Central memory CD8-positive, alpha-beta T cell (primary cell): ENCODE measurements around the gene SNTG2.

ENCODE experiments used
- ATAC-seq: fragments of 150-1000 bp; cut with Tn5 transposase; replicated peaks from 2 replicates; pipeline ENCODE4 v1.10.0; 2022; ENCODE audit warnings: mild to moderate bottlenecking, moderate FRiP score, moderate number of reproducible peaks; ENCODE audit not compliant: poor library complexity, severe bottlenecking; ENCODE audit errors: extremely low read depth
- DNase-seq, 2 donors: peaks; one replicate each; pipeline ENCODE4 v3.0.0; 2021; ENCODE audit warnings: low spot score in 2 of 2
- H3K27ac Mint-ChIP-seq: one replicate; pipeline ENCODE4 v1.8.0; 2022; ENCODE audit warnings: low read depth, mild to moderate bottlenecking, moderate library complexity, mixed read lengths
- H3K27me3 Mint-ChIP-seq: one replicate; pipeline ENCODE4 v1.8.0; 2022; ENCODE audit warnings: mixed read lengths
- H3K36me3 Mint-ChIP-seq: one replicate; pipeline ENCODE4 v1.8.0; 2022; ENCODE audit warnings: mild to moderate bottlenecking, moderate library complexity, mixed read lengths; ENCODE audit not compliant: insufficient read depth
- H3K4me1 Mint-ChIP-seq: one replicate; pipeline ENCODE4 v1.8.0; 2022; ENCODE audit warnings: mixed read lengths
- H3K4me3 Mint-ChIP-seq: one replicate; pipeline ENCODE4 v1.8.0; 2022; ENCODE audit warnings: mild to moderate bottlenecking, moderate library complexity, mixed read lengths
- H3K9me3 Mint-ChIP-seq: one replicate; pipeline ENCODE4 v1.8.0; 2022; ENCODE audit warnings: mixed read lengths

The SNTG2 gene

DNA sequence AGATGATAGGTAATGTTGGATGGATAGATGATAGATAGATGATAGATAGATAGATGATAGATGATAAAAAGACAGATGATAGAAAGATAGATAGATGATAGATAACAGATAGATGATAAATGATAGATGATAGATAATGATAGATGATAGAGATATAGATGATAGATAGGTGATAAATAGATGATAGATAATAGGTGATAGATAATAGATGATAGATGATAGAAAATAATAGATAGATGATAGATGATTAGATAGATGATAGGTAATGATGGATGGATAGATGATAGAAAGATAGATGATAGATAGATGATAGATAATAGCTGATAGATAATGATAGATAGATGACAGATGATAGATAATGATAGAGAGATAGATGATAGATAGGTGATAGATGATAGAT, 31.0 kb upstream of the SNTG2 start:
- H3K27me3 Mint-ChIP-seq, result peaks cover 8% of the 10 kb centered on the region
- H3K4me1 Mint-ChIP-seq, result no peaks in the 10 kb centered on the region
- no peak for ATAC-seq
- DNase-seq, result no peak
- H3K36me3 Mint-ChIP-seq, result no peaks in the 10 kb centered on the region
- H3K9me3 Mint-ChIP-seq, result no peaks in the 10 kb centered on the region
- no peak overlapping the region for H3K4me3 Mint-ChIP-seq
- H3K27ac Mint-ChIP-seq, result no peak overlapping the region

DNA sequence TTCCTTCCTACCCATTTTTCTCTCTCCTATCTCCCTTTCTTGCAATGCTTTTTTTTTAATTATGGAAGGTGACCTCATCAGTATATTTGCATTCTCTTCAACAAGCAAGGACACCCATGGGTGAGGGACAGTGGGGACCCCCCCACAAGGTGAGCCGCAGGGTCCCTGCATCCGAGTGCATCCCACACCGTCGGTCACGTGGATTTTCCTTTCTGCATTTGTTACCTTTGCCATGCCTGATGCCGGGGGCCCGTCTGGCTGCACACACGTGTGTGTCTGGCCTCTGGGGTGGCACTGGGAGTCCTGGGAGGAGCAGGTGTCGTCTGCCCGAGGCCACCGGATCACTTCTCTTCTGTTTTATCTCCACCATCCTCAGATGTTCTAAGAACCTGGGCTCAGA, 30.1 kb upstream of the SNTG2 start:
- H3K27ac Mint-ChIP-seq, result no peak overlapping the region
- no peak overlapping the region for H3K4me3 Mint-ChIP-seq
- no peaks in the 10 kb centered on the region for H3K4me1 Mint-ChIP-seq
- DNase-seq (no peak), ATAC-seq (no peak)
- H3K9me3 Mint-ChIP-seq, result no peaks in the 10 kb centered on the region
- H3K27me3 Mint-ChIP-seq, result peaks cover 17% of the 10 kb centered on the region
- no peaks in the 10 kb centered on the region for H3K36me3 Mint-ChIP-seq

DNA sequence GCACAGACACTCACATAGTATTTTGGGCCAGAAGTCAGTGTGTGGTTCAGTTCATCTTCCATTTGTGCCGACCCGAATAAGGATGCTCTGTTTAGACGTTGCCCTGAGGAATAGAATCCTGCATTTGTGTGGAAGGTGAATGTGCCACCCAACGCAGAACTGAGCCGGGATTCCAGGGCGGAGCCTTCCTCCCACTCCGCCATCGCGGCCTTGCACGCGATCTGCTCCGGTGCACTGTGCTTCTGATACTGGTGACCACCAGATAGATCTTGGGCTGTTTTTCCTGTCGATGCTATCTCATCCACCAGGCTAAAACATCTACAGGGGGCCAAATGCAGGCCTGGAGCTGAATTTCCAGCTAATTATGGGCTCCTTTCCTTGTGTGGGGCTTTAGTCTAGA, 29.6 kb upstream of the SNTG2 start:
- peaks cover 21% of the 10 kb centered on the region for H3K27me3 Mint-ChIP-seq
- DNase-seq (no peak), ATAC-seq (no peak)
- no peaks in the 10 kb centered on the region for H3K4me1 Mint-ChIP-seq
- no peaks in the 10 kb centered on the region for H3K36me3 Mint-ChIP-seq
- H3K27ac Mint-ChIP-seq, result no peak overlapping the region
- no peaks in the 10 kb centered on the region for H3K9me3 Mint-ChIP-seq
- H3K4me3 Mint-ChIP-seq, result no peak overlapping the region

DNA sequence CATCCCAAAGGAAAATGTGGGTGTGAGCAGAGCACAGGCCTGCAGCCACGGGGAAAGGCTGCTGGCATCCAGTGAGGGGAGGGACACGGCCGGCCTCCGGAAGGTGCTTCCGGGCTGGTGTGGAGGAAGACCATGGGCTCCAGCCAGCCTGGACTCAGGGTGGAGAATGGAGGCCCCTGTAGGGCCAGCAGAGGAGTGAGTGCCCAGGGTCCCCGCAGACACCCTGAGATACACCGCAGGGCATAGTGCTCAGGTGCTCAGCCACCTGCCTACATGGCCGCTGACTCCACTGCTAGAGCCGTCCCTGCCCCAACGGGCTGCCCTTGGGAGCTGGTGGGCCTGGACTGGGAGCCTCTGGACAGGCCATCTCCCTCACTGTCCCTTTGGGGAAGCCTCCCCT, 28.5 kb upstream of the SNTG2 start:
- H3K27ac Mint-ChIP-seq, result no peak overlapping the region
- no peaks in the 10 kb centered on the region for H3K36me3 Mint-ChIP-seq
- H3K4me1 Mint-ChIP-seq, result no peaks in the 10 kb centered on the region
- H3K9me3 Mint-ChIP-seq, result no peaks in the 10 kb centered on the region
- ATAC-seq (no peak), DNase-seq (no peak)
- H3K4me3 Mint-ChIP-seq, result no peak overlapping the region
- peaks cover 29% of the 10 kb centered on the region for H3K27me3 Mint-ChIP-seq

DNA sequence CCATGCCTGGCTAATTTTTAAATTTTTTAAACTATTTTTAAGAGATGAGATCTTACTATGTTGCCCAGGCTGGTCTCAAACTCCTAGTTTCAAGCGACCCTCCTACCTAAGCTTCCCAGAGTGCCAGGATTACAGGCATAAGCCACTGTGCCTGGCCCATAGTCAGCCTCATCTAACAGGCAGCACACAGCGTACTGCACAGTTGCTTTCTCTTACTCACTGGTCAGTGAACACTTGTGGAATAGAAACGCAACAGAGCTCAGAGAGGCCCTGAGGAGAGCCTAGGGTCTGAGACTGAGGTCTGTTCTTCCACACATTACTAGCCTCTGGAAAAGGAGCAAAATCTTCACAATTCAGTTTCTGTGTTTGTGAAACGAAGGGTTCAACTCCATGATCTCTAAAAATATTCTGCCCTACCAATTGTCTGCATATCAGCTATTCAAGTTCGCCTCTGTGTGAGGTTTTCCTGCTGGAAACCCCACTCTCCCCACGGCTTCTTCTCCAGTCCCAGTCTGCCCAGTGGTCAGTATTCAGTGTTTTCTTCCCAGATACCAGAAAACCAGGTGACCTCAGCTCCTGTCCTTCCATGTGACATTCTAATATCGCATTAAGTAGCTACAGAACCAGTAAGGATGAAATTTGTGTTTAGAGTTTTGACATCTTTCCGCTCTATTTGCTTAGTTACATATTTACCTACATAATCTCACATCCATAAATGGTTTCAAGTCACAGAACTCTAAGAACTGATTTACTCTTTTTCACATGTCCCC, 26.6 kb upstream of the SNTG2 start:
- Mint-ChIP-seq H3K27ac (no peak overlapping the region), H3K27me3 (peaks cover 29% of the 10 kb centered on the region), H3K9me3 (no peaks in the 10 kb centered on the region)

DNA sequence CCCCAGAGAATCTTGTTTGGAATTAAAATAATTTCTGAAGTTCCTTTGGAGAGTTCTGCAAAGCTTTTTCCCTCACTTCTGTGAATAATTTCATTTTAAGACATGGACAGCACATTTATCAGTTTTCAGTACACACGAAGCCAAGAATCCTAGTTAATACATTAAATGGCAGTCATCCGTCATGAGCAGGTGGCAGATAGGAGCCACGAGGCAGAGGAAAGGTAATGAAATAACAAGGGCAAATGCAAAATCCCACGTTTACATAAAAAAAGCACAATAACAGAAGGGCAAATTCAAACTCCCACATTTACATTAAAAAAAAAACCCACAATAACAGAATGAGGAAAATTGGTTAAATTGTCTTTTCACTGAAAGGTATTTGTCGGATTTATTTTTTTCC, 25.9 kb upstream of the SNTG2 start:
- H3K27me3 Mint-ChIP-seq, result peaks cover 29% of the 10 kb centered on the region
- H3K27ac Mint-ChIP-seq, result no peak overlapping the region
- no peak for DNase-seq
- no peaks in the 10 kb centered on the region for H3K36me3 Mint-ChIP-seq
- H3K4me1 Mint-ChIP-seq, result no peaks in the 10 kb centered on the region
- no peak overlapping the region for H3K4me3 Mint-ChIP-seq
- H3K9me3 Mint-ChIP-seq, result no peaks in the 10 kb centered on the region
- ATAC-seq, result no peak

More for the DNA sequence above, 26.6 kb upstream of the SNTG2 start:
- H3K4me1 Mint-ChIP-seq, result no peaks in the 10 kb centered on the region
- H3K36me3 Mint-ChIP-seq, result no peaks in the 10 kb centered on the region
- DNase-seq (no peak), ATAC-seq (no peak)
- no peak overlapping the region for H3K4me3 Mint-ChIP-seq

DNA sequence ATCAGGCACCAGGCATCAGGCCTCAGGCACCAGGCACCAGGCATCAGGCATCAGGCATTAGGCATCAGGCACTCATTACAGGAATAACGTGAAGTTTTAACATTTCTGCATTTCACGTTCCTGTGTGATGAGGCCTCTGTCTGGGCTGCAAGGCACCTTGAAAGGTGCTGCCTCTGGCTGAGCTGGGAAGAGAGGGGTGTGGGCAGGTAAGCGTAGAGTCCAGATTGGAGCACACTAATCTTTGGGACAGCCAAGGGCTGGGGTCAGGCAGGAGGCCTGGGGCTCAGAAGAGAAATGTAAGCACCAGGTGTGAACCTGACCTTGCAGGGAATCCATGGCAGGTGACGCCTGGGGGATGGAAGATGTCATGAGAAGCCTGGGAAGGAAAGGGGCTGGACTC, 25.3 kb upstream of the SNTG2 start:
- Mint-ChIP-seq H3K9me3 (no peaks in the 10 kb centered on the region), H3K4me1 (no peaks in the 10 kb centered on the region), H3K27ac (no peak overlapping the region), H3K36me3 (no peaks in the 10 kb centered on the region), H3K4me3 (no peak overlapping the region), H3K27me3 (peaks cover 29% of the 10 kb centered on the region)
- ATAC-seq (no peak), DNase-seq (no peak)

DNA sequence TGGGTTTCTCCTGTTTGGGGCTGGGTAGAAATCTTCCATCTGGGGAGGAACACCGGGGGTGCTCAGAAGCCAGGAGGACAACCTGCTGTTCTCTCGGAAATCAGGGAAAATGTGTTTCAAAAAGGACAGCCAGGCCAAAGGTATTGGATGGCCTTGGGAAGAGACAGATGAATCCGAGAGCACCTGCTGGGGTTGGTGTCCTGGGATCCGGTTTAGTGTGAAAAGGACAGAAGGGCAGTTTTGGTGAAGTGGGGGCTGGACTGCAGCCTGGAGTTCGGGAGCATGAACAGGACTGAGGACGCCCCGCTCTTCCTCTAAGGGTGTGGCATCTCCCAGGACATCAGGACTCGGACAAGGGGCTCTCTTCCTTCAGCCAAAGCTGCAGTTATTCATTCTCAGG, 24.9 kb upstream of the SNTG2 start:
- Mint-ChIP-seq H3K27me3 (peaks cover 29% of the 10 kb centered on the region), H3K9me3 (no peaks in the 10 kb centered on the region), H3K27ac (no peak overlapping the region), H3K36me3 (no peaks in the 10 kb centered on the region), H3K4me3 (no peak overlapping the region), H3K4me1 (no peaks in the 10 kb centered on the region)
- no peak for DNase-seq
- no peak for ATAC-seq

DNA sequence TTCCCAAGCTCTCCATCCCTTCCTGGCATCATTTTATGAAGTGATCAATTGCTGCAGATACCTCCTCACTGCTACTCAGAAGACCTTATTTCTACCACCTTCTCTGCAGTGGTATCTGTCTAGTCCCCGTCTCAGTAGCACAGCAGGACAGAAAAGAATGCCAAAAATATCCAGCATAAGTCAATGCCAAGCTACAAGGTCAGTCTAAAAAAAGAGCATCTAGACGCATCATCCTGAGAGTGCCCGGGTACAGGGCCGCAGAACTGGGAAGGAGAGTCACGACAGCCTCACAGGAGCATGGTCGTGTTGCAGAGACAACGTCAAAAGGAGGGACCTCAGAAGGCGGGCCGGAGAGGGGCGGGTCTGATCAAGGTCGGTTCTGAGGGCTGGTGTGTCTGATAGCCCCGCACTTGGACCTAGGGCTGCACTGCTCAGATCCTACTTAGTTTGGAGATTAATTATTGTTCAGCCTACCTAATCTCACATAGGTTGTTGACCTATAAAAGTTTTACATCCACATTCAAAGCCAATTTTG, 24.3 kb upstream of the SNTG2 start:
- no peak for DNase-seq
- H3K27ac Mint-ChIP-seq, result no peak overlapping the region
- H3K9me3 Mint-ChIP-seq, result no peaks in the 10 kb centered on the region
- no peak overlapping the region for H3K4me3 Mint-ChIP-seq
- ATAC-seq, result no peak
- H3K4me1 Mint-ChIP-seq, result no peaks in the 10 kb centered on the region
- no peaks in the 10 kb centered on the region for H3K36me3 Mint-ChIP-seq
- H3K27me3 Mint-ChIP-seq, result peaks cover 29% of the 10 kb centered on the region

DNA sequence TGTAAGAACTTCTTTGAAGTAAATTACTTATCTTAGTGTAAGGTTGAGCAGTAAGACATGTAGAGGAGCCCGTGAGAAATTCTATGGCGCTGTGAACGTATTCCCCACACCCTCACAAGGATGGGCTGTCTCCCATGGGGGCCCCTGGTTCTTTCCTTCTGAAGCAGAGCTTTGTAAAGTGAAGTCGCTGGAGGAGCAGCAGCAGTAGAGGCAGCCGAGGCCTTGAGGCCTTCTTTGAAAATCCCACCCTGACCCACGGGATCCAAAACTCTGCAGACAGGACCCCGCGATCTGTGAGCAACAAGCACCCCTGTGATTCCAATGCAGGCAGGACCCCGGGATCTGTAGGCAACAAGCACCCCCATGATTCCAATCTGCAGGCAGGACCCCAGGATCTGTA, 23.8 kb upstream of the SNTG2 start:
- ATAC-seq, result no peak
- Mint-ChIP-seq H3K9me3 (no peaks in the 10 kb centered on the region), H3K4me3 (no peak overlapping the region), H3K27ac (no peak overlapping the region), H3K4me1 (no peaks in the 10 kb centered on the region), H3K27me3 (peaks cover 29% of the 10 kb centered on the region), H3K36me3 (no peaks in the 10 kb centered on the region)
- no peak for DNase-seq

DNA sequence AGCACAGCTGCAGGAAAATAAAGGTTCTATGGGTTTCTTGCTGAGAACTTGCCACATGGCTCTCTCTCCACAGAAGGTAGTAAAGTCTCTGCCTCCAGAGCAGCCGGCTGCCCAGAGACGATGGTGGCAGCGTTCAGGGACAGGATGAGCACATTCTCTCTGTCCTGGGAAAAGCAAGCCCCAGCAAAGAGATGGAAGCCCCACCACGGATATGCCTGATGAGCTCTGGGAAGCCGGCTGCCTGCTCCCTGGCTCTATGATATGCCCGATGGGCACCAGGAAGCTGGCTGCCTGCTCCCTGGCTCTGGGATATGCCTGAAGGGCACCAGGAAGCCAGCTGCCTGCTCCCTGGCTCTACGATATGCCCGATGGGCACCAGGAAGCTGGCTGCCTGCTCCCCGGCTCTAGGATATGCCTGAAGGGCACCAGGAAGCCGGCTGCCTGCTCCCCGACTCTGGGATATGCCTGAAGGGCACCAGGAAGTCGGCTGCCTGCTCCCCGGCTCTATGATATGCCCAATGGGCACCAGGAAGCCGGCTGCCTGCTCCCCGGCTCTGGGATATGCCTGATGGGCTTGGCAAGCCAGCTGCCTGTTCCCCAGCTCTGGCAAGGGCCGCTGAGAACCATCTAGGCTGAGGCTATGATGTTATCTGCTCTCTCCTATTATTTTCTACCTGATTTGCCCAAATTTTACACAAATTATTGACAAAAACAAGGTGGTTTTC, 21.5 kb upstream of the SNTG2 start:
- Mint-ChIP-seq H3K4me1 (no peaks in the 10 kb centered on the region), H3K27ac (no peak overlapping the region), H3K4me3 (no peak overlapping the region), H3K36me3 (no peaks in the 10 kb centered on the region), H3K9me3 (no peaks in the 10 kb centered on the region), H3K27me3 (peaks cover 26% of the 10 kb centered on the region)
- ATAC-seq (no peak), DNase-seq (no peak)

DNA sequence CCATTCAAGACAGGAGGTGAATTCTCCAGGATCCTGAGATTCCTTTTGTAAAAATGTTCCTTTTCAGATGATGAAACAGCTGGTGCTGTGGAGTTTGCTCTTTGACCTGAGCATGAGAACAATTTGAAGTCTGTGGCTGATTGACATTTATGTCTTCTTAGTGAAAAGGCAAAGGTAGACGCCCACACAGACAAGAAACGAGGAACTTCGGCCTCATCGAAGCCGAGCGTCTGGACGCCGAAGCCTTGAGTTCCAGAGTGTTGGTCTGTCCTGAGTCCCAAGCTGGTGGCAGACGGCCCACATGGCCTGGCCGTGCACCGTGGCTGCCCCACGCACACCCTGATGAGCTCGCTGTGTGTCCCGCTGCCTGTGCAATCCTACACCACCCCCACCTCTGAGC, 20.7 kb upstream of the SNTG2 start:
- Mint-ChIP-seq H3K9me3 (no peaks in the 10 kb centered on the region), H3K4me3 (no peak overlapping the region), H3K36me3 (no peaks in the 10 kb centered on the region), H3K27ac (no peak overlapping the region), H3K27me3 (peaks cover 18% of the 10 kb centered on the region), H3K4me1 (no peaks in the 10 kb centered on the region)
- no peak for ATAC-seq
- no peak for DNase-seq

DNA sequence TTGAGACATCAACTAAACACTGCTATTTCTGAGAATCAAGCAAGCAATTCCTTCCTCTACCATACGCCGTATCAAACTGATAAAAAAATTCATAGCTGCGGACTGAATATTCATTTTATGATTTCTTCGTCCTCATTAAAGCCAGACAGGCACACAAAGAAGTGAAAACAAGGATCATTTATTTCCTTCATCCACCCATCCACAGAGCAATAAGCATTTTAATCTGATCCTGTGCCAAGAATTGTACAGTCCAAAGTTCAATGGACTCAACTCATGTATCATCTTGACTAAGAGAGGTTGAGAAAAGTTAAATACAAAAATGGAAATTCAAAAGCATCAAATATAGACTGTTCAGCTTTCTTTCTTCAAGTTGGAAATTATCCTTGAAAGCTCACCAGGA, 19.7 kb upstream of the SNTG2 start:
- Mint-ChIP-seq H3K27ac (no peak overlapping the region), H3K4me3 (no peak overlapping the region), H3K27me3 (peaks cover 8% of the 10 kb centered on the region), H3K4me1 (no peaks in the 10 kb centered on the region), H3K36me3 (no peaks in the 10 kb centered on the region), H3K9me3 (no peaks in the 10 kb centered on the region)
- DNase-seq (no peak), ATAC-seq (no peak)
